Nephron (organoid): ENCODE results near the gene LEKR1.
"Not testable (repeated sequence)": the region's sequence is repeated elsewhere in the genome, so short reads cannot be mapped to it uniquely, and the experiment has no call there.

Source experiments
- H3K27ac Mint-ChIP-seq, 3 experiments: 2 replicates each; pipeline ENCODE4 v1.8.0; 2020; ENCODE audit warnings: mixed read lengths in 3 of 3, mild to moderate bottlenecking in 2 of 3, moderate library complexity in 1 of 3
- H3K27me3 Mint-ChIP-seq: 2 replicates; pipeline ENCODE4 v1.8.0; 2021; ENCODE audit warnings: low read depth, mild to moderate bottlenecking, moderate library complexity, mixed read lengths
- H3K36me3 Mint-ChIP-seq: 2 replicates; pipeline ENCODE4 v1.8.0; 2020; ENCODE audit warnings: low read depth, mixed read lengths
- H3K4me1 Mint-ChIP-seq: 2 replicates; pipeline ENCODE4 v1.8.0; 2020; ENCODE audit warnings: mixed read lengths
- H3K4me3 Mint-ChIP-seq, 3 experiments: 2 replicates each; pipeline ENCODE4 v1.8.0; 2020; ENCODE audit warnings: mild to moderate bottlenecking in 3 of 3, mixed read lengths in 3 of 3, moderate library complexity in 2 of 3
- H3K9me3 Mint-ChIP-seq: 2 replicates; pipeline ENCODE4 v1.8.0; 2020; ENCODE audit warnings: mixed read lengths
- CTCF ChIP-seq, 3 experiments: fragments of 200-600 bp; sonication (generic); IDR thresholded peaks; one replicate each; pipeline ENCODE4 v1.5.0; 2021; ENCODE audit warnings: antibody characterized with exemption in 3 of 3; ENCODE audit not compliant: unreplicated experiment in 3 of 3

LEKR1 gene

DNA sequence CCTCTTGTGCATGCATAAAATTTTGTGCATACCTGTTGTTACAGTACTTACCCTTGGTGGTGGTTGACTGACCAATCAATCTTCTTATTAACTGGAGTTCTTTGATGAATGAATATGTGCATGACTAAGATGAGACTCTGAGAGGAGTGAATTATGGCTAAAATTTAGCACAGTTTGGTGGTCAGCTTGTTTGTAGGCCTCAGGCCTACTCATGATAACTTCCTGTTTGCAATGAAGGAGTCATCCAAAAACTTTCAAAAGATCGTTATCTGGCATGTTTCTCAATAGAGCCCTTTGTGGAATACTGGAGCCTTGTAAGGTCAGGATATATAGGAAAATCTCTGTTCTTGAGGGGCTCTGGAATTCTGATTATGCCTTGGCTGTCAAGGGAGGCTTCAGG, 66.5 kb downstream of the LEKR1 start:
- H3K4me1 Mint-ChIP-seq: peaks cover 21% of the 10 kb centered on the region
- no peaks in the 10 kb centered on the region for H3K9me3 Mint-ChIP-seq
- no peak overlapping the region for H3K27ac Mint-ChIP-seq
- H3K27me3 Mint-ChIP-seq: no peaks in the 10 kb centered on the region
- H3K4me3 Mint-ChIP-seq: no peak overlapping the region
- no peak for TF ChIP-seq CTCF (IDR thresholded peaks at IDR 0.05; ENCODE audit: unreplicated experiment in 3 of 3)
- H3K36me3 Mint-ChIP-seq: no peaks in the 10 kb centered on the region

DNA sequence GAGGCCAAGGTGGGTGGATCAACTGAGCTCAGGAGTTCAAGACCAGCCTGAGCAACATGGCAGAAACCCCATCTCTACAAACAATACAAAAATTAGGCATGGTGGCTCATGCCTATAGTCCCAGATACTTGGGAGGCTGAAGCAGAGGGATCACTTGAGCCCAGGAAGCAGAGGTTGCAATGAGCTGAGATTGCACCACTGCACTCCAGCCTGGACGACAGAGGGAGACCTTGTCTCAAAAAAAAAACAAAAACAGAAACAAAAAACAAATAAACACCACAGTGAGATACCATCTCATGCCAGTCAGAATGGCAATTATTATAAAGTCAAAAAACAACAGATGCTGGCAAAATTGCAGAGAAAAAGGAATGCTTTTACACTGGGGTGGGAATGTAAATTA, 69.2 kb downstream of the LEKR1 start:
- H3K4me3 Mint-ChIP-seq, H3K4me1 Mint-ChIP-seq, H3K27ac Mint-ChIP-seq, H3K36me3 Mint-ChIP-seq, H3K27me3 Mint-ChIP-seq, H3K9me3 Mint-ChIP-seq: not testable (repeated sequence)

DNA sequence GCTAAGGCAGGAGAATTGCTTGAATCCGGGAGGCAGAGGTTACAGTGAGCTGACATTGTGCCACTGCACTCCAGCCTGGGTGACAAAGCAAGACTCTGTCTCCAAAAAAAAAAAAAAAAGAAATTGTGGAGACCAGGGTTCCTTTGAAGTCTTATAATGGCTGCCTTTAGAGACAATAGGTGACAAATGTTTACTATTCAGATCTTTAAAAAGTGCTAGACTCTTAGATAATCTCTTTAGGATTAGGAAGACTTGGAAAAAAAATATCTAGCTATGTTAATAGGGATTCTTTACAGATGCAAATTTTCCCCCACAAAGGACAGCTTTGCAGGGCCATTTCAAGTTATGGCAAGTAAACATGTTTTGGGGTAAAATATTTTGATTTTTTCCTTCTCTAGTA, 71.7 kb downstream of the LEKR1 start:
- not testable (repeated sequence) for H3K4me1 Mint-ChIP-seq, H3K27me3 Mint-ChIP-seq, H3K4me3 Mint-ChIP-seq, H3K9me3 Mint-ChIP-seq, H3K36me3 Mint-ChIP-seq, H3K27ac Mint-ChIP-seq

- H3K9me3 Mint-ChIP-seq: no peaks in the 10 kb centered on the region
- H3K4me1 Mint-ChIP-seq: no peaks in the 10 kb centered on the region
- H3K36me3 Mint-ChIP-seq: no peaks in the 10 kb centered on the region
- TF ChIP-seq CTCF (IDR thresholded peaks at IDR 0.05; ENCODE audit: unreplicated experiment in 3 of 3): no peak
- H3K4me3 Mint-ChIP-seq: no peak overlapping the region
- H3K27ac Mint-ChIP-seq: no peak overlapping the region
- H3K27me3 Mint-ChIP-seq: no peaks in the 10 kb centered on the region
Measured at GRCh38 chr3:156898296-156898880, 72.2 kb downstream of the LEKR1 start.

GRCh38 chr3:156899951-156900350, 73.8 kb downstream of the LEKR1 start:
- H3K4me1 Mint-ChIP-seq: no peaks in the 10 kb centered on the region
- no peaks in the 10 kb centered on the region for H3K27me3 Mint-ChIP-seq
- no peaks in the 10 kb centered on the region for H3K9me3 Mint-ChIP-seq
- no peak for TF ChIP-seq CTCF (IDR thresholded peaks at IDR 0.05; ENCODE audit: unreplicated experiment in 3 of 3)
- H3K36me3 Mint-ChIP-seq: no peaks in the 10 kb centered on the region
- no peak overlapping the region for H3K27ac Mint-ChIP-seq
- H3K4me3 Mint-ChIP-seq: no peak overlapping the region

- Mint-ChIP-seq H3K4me3 (no peak overlapping the region), H3K27ac (no peak overlapping the region), H3K36me3 (no peaks in the 10 kb centered on the region), H3K4me1 (no peaks in the 10 kb centered on the region), H3K9me3 (no peaks in the 10 kb centered on the region), H3K27me3 (no peaks in the 10 kb centered on the region)
- TF ChIP-seq CTCF (IDR thresholded peaks at IDR 0.05; ENCODE audit: unreplicated experiment in 3 of 3): no peak
Measured at GRCh38 chr3:156902916-156903315, 76.8 kb downstream of the LEKR1 start.

- no peaks in the 10 kb centered on the region for H3K4me1 Mint-ChIP-seq
- no peak overlapping the region for H3K4me3 Mint-ChIP-seq
- TF ChIP-seq CTCF (IDR thresholded peaks at IDR 0.05; ENCODE audit: unreplicated experiment in 3 of 3): no peak
- H3K36me3 Mint-ChIP-seq: no peaks in the 10 kb centered on the region
- no peaks in the 10 kb centered on the region for H3K9me3 Mint-ChIP-seq
- H3K27me3 Mint-ChIP-seq: peaks cover 3% of the 10 kb centered on the region
- H3K27ac Mint-ChIP-seq: no peak overlapping the region
Measured at GRCh38 chr3:156906275-156906674, 80.1 kb downstream of the LEKR1 start.
